Measurements from ENCODE around the gene UQCC5. TPM values are rescaled to one million over a fixed set of nuclear protein-coding genes. Genes with fewer than 3 reads are reported as not detected.

UQCC5 gene
- total RNA-seq, 2 donors from 2014 or later = 9.0 to 11.3 TPM

DNA sequence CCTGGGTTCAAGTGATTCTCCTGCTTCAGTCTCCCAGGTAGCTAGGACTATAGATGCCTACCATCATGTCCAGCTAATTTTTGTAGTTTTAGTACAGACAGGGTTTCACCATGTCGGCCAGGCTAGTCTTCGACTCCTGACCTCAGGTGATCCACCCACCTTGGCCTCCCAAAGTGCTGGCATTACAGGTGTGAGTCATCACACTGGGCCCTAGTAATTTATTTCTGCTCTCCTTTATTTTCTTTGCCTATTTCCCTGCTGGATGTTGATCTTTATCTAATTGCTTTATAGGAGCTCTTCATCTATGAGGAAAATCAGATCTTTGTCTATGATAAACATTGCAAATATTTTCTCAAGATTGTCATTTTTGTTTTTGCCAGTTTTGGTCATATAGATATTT lies 31.7 kb downstream of the UQCC5 start:
- Histone ChIP-seq H3K9ac (ENCODE audit: low read depth in 2 of 2, low read length in 2 of 2) (no peak overlapping the region), H3K4me3 (no peak overlapping the region), H3K4me1 (no peaks in the 10 kb centered on the region), H3K27me3 (no peaks in the 10 kb centered on the region), H3K27ac (no peak overlapping the region), H3K36me3 (no peaks in the 10 kb centered on the region), H3K9me3 (no peaks in the 10 kb centered on the region)
- no peak for DNase-seq
- TF ChIP-seq, protein P1, sequence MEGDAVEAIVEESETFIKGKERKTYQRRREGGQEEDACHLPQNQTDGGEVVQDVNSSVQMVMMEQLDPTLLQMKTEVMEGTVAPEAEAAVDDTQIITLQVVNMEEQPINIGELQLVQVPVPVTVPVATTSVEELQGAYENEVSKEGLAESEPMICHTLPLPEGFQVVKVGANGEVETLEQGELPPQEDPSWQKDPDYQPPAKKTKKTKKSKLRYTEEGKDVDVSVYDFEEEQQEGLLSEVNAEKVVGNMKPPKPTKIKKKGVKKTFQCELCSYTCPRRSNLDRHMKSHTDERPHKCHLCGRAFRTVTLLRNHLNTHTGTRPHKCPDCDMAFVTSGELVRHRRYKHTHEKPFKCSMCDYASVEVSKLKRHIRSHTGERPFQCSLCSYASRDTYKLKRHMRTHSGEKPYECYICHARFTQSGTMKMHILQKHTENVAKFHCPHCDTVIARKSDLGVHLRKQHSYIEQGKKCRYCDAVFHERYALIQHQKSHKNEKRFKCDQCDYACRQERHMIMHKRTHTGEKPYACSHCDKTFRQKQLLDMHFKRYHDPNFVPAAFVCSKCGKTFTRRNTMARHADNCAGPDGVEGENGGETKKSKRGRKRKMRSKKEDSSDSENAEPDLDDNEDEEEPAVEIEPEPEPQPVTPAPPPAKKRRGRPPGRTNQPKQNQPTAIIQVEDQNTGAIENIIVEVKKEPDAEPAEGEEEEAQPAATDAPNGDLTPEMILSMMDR (IDR thresholded peaks at IDR 0.05) = no peak
- intact Hi-C loops (cut with DNase I) = no loop called here

DNA sequence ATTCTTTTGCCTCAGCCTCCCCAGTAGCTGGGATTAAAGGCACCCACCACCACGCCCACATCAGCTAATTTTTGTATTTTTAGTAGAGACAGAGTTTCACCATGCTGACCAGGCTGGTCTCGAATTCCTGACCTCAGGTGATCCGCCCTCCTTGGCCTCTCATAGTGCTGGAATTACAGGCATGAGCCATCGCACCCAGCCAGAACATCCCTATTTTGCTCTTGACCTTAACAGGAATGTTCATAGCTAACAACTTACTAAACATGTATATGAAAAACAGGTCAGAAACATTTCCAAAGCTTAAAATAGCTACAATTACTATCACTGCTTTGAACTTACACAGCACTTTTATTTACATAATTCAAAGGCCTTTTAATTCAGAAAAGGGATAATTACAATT lies 33.7 kb downstream of the UQCC5 start:
- no peaks in the 10 kb centered on the region for H3K27me3 ChIP-seq
- no peaks in the 10 kb centered on the region for H3K36me3 ChIP-seq
- intact Hi-C loops (cut with DNase I) = no loop called here
- H3K27ac ChIP-seq = no peak overlapping the region
- no peak overlapping the region for H3K4me3 ChIP-seq
- H3K9ac ChIP-seq (ENCODE audit: low read depth in 2 of 2, low read length in 2 of 2) = no peak overlapping the region
- H3K9me3 ChIP-seq = no peaks in the 10 kb centered on the region
- H3K4me1 ChIP-seq = no peaks in the 10 kb centered on the region
- no peak for DNase-seq
- TF ChIP-seq, protein P1 (IDR thresholded peaks at IDR 0.05) = no peak

DNA sequence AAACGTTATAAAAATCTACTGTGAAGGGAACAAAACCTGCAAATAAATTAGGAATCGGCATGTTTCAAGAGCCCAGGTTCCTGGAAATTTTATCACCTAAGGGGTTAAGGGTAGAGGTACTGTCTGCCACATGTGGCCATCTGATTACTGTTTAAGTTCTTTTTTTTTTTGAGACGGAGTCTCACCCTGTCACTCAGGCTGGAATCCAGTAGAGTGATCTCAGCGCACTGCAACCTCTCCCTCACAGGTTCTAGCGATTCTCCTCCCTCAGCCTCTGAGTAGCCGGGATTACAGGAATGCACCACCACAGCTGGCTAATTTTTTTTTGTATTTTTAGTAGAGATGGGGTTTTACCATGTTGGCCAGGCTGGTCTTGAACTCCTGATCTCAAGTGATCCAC lies 35.8 kb downstream of the UQCC5 start:
- H3K27ac ChIP-seq = no peak overlapping the region
- H3K36me3 ChIP-seq = no peaks in the 10 kb centered on the region

DNA sequence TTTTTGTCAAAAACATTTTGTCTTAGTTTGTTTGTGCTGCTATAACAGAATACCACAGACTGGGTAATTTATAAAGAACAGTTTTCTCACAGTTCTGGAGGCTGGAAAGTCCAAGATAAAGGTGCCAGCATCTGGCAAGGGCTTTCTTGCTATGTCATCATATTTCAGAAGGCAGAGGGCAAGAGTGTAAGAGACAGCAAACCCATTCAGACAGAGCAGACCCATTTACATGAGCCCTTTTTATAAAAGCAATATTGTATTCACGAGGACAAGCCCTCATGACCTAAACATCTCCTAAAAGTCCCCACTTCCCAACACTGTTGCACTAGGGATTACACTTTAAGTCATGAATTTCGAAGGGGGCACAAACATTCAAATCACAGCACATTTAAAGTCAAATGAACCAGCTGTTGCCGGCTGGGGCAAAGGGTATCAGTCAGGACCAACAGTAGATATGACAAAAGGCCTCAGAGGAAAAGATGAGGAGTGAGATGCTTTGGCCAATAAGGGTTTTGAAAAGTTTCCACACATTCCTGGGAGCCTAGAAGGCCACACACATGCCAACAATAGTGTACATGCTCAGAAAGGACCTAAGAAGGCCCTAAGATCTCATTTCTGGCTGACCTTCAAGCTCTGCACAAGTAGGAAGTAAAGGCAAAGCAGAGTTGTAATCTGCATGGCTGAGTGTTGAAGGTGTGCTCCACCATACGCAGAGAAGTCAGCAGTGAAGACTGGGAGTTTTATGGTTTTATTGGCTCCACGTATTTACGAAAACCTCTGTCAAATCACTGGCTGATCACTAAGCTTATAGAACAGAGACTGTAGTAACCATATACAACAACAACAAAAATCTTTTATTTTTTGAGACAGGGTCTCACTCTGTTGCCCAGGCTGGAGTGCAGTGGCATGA lies 37.9 kb downstream of the UQCC5 start:
- TF ChIP-seq, protein P1 (IDR thresholded peaks at IDR 0.05) = no peak
- intact Hi-C loops (cut with DNase I) = no loop called here
- DNase-seq = no peak
- H3K4me1 ChIP-seq = no peaks in the 10 kb centered on the region
- H3K4me3 ChIP-seq = no peak overlapping the region
- no peaks in the 10 kb centered on the region for H3K27me3 ChIP-seq
- peaks cover 9% of the 10 kb centered on the region for H3K36me3 ChIP-seq
- H3K9me3 ChIP-seq = no peaks in the 10 kb centered on the region
- H3K9ac ChIP-seq (ENCODE audit: low read depth in 2 of 2, low read length in 2 of 2) = no peak overlapping the region
- no peak overlapping the region for H3K27ac ChIP-seq

More for the DNA sequence above, 35.8 kb downstream of the UQCC5 start:
- H3K9ac ChIP-seq (ENCODE audit: low read depth in 2 of 2, low read length in 2 of 2) = no peak overlapping the region
- H3K27me3 ChIP-seq = no peaks in the 10 kb centered on the region
- no peaks in the 10 kb centered on the region for H3K9me3 ChIP-seq
- intact Hi-C loops (cut with DNase I) = no loop called here
- TF ChIP-seq, protein P1 (IDR thresholded peaks at IDR 0.05) = no peak
- no peak for DNase-seq
- H3K4me3 ChIP-seq = no peak overlapping the region
- H3K4me1 ChIP-seq = no peaks in the 10 kb centered on the region

Other genes starting within 250 kb of the UQCC5 start
- gene GLYCTK, start 248.8 kb upstream of the UQCC5 start, total RNA-seq = 10 to 100 TPM; 45.2 to 63.2 TPM
- gene DNAH1, start 220.3 kb upstream of the UQCC5 start, total RNA-seq = 1 to 10 TPM; 7.0 to 9.1 TPM
- 10 to 100 TPM; 65.6 to 95.1 TPM for gene BAP1, start 126.6 kb upstream of the UQCC5 start, total RNA-seq
- 10 to 100 TPM in 1 of 2 donors, 1 to 10 TPM in 1; 8.7 to 10.9 TPM for gene PHF7, start 125.9 kb upstream of the UQCC5 start, total RNA-seq
- gene SEMA3G, start 91.5 kb upstream of the UQCC5 start, total RNA-seq = 1 to 10 TPM; 2.4 to 2.6 TPM
- gene TNNC1, start 82.6 kb upstream of the UQCC5 start, total RNA-seq = 1 to 10 TPM; 1.1 to 1.5 TPM
- gene NISCH, start 81.0 kb upstream of the UQCC5 start, total RNA-seq = 10 to 100 TPM; 43.2 to 60.5 TPM
- gene STAB1, start 41.3 kb upstream of the UQCC5 start, total RNA-seq = 10 to 100 TPM; 41.1 to 46.5 TPM
- gene NT5DC2, start 2.7 kb upstream of the UQCC5 start, total RNA-seq = 10 to 100 TPM; 12.5 to 49.1 TPM
- 10 to 100 TPM; 53.6 to 65.7 TPM for gene PBRM1, start 149.3 kb downstream of the UQCC5 start, total RNA-seq
- 10 to 100 TPM; 49.9 to 75.5 TPM for gene GNL3, start 149.4 kb downstream of the UQCC5 start, total RNA-seq
- 10 to 100 TPM; 29.0 to 36.2 TPM for gene GLT8D1, start 169.2 kb downstream of the UQCC5 start, total RNA-seq
- gene SPCS1, start 169.5 kb downstream of the UQCC5 start, total RNA-seq = 100 to 1,000 TPM in 1 of 2 donors, 10 to 100 TPM in 1; 95.6 to 136 TPM
- gene NEK4, start 234.3 kb downstream of the UQCC5 start, total RNA-seq = 10 to 100 TPM; 21.2 to 29.1 TPM
- gene ITIH1, start 241.0 kb downstream of the UQCC5 start, total RNA-seq = under 1 TPM in 1 of 2 donors, not detected in 1; 0.91 TPM

All from colonic mucosa (tissue), 4 donors.